ENCODE data around the gene PDE5A.
"Not testable (repeated sequence)": the region's sequence is repeated elsewhere in the genome, so short reads cannot be mapped to it uniquely, and the experiment has no call there.

PDE5A gene

DNA sequence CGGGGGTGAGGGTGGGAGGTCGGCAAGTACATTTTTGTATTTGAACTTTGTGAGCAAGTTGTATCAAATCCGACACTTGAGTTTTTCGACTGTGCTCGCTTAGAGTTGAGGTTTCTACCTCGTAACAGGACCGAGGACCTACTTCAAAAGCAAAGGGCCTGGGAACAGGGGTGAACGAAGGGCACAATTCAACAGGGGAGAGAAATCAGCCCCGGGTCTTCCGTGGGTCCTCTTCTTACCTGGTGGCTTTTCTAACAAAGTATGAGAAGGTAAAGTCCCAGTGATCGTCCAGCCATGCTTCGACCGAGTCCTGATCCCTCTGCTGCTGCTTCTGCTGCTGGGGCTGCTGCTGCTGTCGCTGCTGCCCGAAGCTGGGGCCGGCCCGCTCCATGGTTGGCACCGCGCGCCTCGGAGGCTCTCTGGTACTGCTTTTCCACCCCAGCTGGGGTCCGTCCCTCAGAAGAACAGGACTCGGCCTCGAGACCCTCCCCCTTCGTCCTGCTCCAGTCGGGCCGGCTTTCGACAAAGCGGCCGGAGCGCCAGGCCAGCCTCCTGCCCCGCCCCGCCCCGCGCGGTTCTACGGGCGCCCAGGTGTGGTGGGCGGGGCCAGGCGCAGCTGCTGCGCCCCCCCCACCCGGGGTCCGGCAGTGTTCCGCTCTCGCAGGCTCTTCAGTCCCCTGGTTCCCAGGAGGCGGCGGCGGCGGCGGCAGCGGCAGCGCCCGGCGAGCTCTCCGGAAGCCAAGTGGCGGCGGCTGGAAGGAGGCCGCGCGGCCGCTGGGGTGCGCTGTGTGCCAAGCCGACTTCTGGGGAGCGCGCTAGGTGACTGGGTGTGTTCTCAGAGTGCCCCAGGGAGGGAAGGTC lies at the start of gene PDE5A:
PDE5A (minus strand) TSS at position 524 of the 861 bp plus-strand sequence; CDS start at position 391, 133 bp downstream.
- peak; percentile 70 for DNase-seq

DNA sequence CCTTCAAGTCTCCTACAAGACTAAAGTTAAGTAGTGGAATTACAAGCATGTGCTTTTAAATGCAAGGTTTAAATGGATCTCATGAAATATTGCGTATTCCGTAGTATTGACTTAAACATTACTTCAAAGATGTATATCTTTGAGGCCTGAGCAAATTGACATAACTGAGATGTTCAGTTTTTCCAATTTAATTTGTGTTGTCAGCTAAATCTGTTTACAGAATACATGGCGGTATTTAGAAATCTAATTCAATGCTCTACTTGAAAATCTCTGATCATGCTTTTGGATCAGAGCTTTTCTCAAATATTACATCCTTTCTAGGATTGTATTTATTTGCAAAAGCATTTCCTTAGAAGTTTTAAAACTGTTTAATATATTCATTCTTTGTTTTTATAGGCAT lies 47.5 kb upstream of the PDE5A start:
- no peak for DNase-seq

DNA sequence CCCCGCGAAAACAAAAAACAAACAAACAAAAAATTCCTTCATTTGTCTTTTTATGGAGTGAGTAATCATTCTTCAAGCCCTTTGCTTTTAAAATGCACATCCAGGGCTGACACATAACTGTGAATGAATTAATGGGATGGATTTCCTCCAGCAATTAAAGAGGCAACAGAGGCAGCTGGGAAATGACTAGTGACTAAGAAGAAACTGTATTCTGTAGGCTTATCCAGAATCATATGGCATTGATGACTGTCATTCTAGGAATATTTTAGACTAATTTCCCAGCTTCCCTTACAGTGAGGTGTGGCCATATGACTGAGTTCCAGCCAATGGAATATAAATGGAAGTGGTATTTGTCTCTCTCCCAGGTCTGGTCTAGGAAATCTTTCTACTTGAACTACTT lies 46.8 kb upstream of the PDE5A start:
- DNase-seq: no peak

DNA sequence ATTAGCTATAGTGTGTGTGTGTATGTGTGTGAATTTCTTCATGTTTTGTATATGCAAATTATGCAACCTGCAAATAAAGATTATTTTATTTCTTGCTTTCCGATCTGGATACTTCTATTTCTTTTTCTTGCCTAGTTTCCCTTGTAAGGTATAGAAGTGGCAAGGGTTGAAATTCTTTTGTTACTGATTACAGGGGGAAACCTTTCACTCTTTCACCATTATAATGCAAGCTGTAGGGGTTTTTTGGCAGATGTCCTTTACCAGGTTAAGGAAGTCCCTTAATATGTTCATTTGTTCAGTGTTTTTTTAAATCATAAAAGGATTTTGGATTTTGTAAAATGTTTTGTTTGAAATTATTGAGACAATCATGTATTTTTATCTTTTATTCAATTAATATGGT lies 44.3 kb upstream of the PDE5A start:
- no peak for DNase-seq

DNA sequence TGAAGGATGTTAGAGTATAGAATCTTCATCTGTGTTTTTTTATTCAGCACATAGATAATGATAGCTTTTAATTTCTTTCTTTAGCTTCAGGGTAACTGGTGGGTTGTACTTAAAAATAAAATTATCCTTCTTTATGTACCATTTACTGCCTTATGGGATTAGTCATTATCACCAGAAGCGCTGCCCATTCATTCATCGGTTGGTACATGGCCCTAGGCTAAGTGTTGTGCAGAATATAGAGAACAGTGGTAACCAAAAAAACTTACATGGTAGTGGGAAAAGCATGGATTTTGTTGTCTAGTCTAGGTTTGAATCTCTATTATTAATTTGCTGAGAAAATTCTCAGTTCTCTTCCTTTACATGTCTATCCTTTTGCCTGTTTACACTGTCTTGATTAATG lies 43.5 kb upstream of the PDE5A start:
- no peak for DNase-seq

DNA sequence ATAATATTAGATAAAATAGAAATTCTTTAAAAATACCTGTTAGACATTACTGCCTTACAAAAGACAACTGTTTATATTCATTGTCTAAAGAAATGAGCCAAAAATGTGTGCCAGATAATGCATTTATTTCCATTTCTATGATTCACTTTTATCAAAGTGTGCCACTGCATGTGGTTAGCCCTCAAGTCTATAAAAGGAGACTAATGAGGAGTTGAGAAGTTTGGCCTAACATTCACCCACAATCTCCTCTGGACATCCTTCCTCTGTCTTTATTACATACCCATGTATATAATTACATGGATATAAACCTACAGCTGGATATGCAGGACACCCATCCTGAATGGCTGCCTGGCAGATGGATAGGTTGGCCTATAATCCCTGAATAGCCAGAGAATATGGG lies 42.6 kb upstream of the PDE5A start:
- no peak for DNase-seq

DNA sequence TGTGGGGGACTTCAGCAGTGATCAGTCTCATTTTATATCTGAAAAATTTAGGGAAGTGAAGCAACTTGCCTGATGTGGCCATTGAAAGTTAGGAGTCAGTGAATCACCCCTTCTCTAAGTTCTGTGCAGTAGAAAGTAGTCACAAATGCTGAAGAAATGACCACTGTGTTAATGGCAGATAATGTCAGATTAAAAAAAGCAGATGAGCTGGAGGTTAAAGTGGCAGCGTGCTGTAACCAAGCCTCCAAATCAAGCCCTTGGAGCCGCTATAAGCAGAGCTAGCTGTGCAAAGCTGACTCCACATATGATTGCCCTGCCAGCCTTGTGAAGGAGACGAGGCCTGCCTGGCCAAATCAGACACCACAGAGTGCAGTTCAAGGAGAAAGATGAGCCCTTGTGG lies 39.2 kb upstream of the PDE5A start:
- no peak for DNase-seq

DNA sequence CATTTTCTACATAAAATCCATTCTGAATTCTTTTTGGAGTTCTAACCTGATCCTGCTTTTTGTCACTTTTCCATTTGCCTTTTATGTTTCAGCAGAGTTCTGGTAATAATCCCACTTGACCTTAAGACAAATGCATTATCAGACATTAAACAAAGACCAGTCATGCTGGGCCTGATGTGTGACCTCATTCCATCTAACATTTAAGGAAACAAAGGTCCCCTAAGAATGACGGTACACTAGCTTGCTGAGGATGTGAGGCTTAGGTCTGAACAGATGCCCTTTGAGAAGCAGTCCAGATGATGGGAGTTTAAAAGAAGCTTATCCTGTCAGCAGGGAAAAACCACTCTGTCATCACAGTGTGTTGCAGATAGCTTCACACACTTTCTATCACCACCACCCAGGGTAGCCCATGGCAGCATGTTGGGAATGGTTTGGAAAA lies 38.1 kb upstream of the PDE5A start:
- no peak for DNase-seq

DNA sequence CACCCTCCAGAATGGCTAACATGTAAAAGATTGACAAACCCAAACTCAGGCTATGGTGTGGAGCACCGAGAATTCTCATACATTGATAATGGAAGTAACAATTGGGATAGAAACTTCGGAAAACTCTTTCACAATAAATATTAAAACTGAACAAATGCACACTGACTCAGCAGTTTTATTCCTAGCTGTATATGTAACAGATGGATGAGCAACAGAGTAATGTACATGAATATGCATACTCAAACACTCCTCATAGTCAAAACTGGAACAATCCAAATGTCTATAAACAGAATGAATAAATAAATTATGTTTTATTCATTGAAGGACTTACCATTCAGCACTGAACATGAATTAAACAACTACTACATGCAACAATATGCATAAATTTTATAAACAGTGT lies 37.1 kb upstream of the PDE5A start:
- no peak for DNase-seq

DNA sequence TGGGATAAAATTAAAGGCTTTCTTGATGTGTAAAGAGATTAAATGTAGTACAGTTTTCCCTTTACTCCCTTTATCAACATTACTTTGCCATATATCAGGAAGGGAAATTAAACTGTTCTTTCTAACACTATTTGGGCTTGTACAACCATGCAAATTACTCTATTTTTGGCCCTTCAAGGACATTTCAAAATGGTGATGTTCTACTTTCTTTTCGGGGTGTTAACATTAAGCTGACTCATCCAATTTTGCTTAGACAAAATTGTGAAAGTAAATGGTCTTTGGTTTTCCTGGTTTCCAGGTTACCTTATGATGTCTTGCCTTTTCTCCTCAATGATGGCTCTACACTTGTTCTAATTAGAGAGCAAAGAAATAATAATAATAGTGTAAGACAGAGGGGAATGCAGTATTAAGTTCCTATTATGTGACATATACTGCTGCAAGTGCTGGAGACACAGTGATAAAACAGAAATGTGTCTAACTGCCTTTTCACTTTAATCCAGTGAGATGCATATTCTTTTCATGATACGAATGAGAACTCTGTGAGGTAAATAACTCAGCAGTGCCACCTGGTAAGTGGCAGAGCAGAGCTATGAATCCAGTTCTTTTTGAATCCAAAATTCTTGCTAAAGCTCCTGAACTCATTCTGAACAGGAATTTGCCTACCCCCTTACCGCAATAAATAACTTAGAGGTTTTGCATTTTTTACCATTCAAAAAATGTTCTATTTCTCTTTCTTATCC lies 35.7 kb upstream of the PDE5A start:
- DNase-seq: no peak

DNA sequence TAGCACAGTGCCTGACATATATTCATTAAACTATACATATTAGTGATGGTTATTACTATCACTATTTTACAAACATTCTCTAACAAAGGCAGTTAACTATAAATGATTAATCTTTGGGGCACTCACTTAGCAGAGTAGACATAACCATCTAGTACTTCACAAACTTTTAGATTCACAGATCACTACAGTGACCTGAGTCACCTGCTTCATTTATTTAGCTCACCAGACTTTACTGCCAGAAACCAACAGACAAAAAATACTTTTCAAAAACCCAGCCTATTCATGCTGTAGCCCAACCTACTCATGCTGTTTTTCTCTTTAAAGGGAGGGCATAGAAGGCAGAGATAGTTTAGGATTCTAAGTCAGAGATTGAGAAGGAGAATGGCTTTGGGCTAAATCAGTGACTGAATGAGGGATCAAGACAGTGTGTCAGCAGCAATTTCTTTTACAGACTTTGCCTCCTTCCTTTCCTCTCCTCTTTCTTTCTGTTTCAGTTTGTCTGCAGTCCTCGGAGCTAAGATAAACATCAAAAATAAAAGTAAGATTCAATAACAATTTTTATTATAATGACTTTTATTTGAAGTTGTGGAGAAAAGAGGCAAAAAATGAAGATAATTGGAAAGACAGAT lies 34.7 kb upstream of the PDE5A start:
- no peak for DNase-seq

DNA sequence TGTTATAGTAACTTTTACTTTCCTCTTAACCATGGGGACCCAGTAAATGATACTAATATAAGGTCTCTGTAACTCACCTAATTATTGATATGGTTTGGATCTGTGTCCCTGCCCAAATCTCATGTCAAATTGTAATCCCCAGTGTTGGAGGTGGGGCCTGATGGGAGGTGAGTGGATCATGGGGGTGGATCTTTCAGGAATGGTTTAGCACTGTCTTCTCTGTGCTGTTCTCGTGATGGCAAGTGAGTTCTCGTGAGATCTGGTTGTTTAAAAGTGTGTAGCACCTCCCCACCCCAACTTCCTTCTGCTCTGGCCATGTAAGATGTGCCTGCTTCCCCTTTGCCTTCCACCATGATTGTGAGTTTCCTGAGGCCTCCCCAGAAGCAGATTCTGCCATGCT lies 34.0 kb upstream of the PDE5A start:
- DNase-seq: not testable (repeated sequence)

DNA sequence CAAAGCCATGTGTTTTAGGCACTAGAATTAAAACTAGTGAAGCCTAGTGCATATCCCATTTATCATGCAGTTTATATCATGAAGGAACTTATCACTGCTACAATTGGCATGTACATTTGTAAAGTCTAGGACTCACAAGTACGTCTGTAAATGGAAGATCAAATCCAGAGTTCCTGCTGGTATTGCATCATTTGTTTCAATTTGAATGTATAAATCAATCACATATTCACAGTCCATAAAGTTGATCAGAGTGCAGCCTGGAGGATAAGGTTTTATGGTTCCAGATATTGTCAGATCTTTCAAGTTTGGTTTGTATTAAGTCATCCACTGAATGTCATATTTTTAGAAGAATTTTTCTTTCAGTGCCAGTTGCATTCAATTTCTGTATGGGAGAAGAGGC lies 32.6 kb upstream of the PDE5A start:
- no peak for DNase-seq

DNA sequence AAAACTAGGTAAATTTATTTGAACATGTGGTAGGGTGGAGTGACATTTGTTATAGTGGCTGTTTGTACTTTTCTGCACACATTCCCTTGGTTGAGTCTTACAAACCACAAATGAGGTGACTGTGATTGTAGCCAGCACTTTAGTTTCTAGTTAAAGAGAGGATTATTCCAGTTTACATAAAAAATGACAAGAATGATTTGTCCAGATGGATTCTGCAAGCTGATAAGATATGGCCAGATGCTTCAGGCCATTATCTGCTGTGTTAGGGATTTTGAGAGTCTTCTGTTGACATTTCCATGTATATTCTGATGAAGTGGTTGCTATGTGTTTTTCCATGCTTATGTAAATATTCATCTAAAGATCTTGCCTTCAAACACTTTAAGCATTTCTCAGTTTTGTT lies 31.0 kb upstream of the PDE5A start:
- DNase-seq: no peak

DNA sequence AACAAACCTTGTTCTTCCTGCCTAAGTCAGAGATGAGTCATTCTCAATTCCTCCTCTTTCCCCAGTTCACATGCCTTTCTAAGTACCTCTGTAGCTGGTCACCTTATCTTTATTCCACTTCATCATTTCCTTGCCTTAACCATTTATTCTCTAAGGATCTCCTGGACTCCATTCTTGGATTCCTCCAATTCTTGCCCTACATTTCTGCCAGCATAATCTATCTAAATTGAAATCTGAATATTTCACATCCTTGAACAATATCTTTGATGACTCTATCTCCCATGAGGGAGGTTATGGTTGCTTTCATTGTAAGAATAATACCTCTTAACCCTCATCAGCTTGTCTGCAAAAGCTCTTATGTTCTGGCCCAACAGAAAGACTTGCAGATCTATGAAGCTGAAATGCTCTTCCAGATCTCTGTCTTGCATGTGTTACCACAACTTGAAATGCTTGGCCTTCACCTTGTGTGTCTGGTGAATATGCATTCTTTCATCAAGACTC lies 28.6 kb upstream of the PDE5A start:
- no peak for DNase-seq

DNA sequence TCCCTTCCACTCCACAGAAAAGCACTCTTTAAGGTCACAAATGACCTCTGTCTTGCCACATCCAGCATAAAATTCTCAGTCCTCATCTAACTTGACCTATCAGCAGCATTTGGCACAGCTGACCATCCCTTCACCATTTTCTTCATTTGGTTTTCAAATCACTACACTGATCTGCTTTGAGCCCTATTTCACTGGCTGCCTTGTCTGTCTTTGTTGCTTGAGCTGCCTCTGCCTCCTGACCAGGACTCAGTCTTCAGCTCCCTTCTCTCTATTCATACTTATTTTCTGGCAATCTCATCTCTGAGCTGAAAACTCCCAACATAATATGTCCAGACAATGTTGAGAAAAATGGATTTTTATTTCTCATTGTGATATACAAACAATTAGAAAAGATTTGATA lies 27.7 kb upstream of the PDE5A start:
- no peak for DNase-seq

DNA sequence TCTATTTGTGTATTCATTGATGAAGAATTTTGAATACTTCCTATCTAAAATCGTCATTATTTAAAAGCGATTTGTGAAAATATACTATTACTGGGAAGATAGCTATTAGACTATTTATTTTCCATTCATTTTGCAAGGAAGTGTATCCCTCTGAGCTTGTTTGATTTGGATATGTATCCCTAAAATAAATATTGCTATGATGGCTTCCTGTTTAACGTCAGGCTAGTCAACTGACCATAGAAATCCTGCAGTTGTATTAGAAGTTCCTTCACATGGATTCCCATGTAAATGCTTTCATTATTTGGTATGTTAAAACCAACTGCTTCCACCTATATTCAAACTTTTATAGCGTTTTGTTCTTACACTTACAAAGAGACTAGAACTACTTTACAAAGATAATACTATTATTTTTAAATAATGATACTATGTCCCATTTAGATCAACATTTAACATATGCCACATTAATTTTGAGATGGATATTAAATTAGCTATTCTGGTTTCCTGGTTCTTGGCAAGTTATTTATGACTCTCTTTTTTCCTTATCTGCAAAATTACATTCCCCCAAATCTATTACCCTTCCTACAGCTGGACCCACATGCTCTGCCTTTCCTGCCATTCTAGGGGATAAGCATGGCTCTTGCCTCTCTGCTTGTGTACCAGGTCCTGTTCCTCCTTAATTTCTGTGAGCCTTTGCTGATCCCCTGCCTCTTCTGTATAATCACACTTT lies 26.7 kb upstream of the PDE5A start:
- no peak for DNase-seq

DNA sequence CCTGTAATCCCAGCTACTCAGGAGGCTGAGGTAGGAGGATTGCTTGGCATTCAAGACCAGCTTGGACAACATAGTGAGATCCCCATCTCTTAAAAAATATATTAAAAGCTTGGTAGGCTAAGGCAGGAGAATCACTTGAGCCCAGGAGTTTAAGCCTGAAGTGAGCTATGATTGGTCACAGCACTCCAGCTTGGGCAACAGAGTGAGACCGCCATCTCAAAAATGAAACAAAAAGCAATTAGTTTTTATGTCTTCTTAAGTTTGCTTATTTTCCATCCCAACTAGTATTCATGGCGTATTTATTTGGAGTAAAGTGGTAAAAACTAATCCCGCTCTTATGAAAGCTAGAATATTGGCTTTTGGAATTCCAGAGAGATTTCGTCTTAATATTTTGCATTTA lies 25.4 kb upstream of the PDE5A start:
- no peak for DNase-seq

DNA sequence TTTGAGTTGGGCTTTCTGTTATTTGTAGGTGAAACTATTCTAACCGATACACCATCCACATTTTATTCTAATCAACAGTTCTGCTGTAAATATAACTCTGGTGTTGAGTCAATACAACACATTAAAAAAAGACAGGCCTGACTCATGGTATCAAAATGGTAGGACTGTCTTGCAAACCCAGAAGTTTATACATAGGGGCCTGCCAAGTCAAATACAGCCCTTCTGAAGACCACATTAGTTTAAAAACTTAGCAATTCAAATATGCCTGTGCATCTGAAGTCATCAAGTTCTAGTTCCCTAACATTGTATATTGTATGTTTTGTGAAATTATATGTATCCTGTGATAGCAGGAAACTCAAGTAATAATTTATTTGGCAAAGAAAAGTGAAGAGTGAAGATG lies 24.4 kb upstream of the PDE5A start:
- no peak for DNase-seq

DNA sequence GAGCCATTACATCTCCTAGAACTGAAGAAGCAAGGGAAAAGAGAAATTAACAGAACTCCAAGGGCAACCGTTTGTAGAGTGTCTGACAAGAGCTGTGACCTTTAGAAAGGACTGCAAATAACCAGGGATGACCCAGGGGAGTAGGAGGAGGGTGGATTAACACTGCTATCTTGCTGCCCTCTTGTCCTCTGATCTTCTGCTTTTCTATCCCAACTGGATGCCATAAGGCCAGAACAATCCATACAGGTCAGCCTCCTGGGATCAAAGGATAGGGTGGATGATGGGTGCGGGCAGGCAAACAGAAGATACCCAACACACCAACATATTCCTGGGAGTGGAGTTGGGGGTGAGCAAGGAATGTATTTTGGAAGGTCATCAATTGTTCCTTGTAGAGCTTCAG lies 19.8 kb upstream of the PDE5A start:
- DNase-seq: no peak

DNA sequence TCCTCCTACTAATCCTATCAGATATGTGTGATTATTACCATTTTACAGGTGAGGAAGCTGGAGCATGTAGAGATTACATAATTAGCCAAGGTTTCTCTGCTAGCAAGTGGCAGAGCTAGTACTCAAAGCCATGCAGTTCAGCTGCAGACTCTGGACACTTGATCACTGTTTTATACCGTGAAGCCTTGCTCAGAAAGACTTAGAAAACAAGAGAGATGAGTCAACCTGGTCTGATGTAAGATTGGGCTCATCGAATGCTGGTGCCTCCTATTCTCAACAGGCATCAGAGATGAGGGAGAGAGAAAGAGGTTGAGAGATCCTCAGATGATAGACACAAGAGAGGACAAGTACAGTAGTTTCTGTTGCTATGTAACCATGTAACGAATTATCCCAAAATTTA lies 19.0 kb upstream of the PDE5A start:
- DNase-seq: no peak

DNA sequence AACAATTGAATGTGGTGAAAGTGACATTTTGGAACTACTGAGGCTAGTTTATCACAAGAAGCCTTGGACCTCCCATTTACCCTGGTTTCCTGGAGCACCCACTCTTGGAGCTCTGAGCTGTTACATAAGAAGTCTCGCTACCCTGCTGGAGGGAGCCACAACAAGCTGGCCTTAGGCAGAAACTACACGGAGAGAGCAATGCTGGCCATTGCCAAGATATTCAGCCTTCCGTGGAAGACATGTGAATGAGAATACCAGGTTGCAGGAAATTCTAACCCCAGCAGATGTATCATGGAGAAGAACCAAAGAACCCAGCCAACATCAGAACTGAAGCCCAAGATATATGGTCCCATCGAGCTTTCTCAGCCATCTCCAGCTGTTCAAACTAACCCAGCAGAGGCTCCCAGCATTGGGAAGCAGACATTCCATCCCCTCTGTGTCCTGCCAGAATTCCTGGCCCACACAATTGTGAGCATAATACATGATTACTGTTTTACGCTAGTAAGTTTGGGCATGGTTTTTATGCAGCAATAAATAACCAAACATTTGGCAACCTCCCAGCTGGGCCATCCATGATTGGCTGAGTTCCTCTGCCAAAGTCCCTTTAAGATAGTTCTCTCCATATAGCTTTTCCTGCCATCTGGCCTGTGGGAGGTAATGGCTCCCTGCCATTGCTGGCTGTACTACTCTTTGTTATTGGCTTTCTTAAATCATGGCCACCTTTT lies 17.9 kb upstream of the PDE5A start:
- no peak for DNase-seq

All from activated effector memory CD4-positive, alpha-beta T cell treated with Interleukin-2 at 50 U/mL for 16 hours (primary cell).